ENCODE data around the gene DNASE1L2. TPM values are rescaled to one million over a fixed set of nuclear protein-coding genes. Genes with fewer than 3 reads are reported as not detected.

DNASE1L2 gene
- total RNA-seq, 1 experiment from 2014 or later, result 0.27 TPM

- Histone ChIP-seq H3K27me3 (replicated peaks; ENCODE audit: control insufficient read depth, insufficient read depth, low read length) (no peaks in the 10 kb centered on the region), H3K4me3 (ENCODE audit: low read depth, low read length) (peak within 1 kb of the TSS; percentile 79), H3K9me3 (no peaks in the 10 kb centered on the region), H3K4me1 (peaks cover 8% of the 10 kb centered on the region), H3K36me3 (ENCODE audit: control insufficient read depth, insufficient read depth, low read length) (no peaks in the 10 kb centered on the region)
- no peaks in the 10 kb centered on the region for H3K4me1 Mint-ChIP-seq (ENCODE audit: low read depth, unreplicated experiment)
- ChIA-PET POLR2A (interaction anchor here (0.5 to 1.1 kb wide), 3 partner anchors 9 to 50 kb away, joined by 3 to 11 read pairs (median 3); partner anchors contain the start of genes ECI1 and PGP), CTCF (interaction anchor here (0.6 to 1.0 kb wide), 2 partner anchors 46 to 259 kb away, joined by 3 to 8 read pairs; partner anchors contain the start of gene RPS2)
- peak within 1 kb of the TSS; percentile 81 for H3K4me3 Mint-ChIP-seq (ENCODE audit: unreplicated experiment)
- H3K9me3 Mint-ChIP-seq (ENCODE audit: unreplicated experiment), result no peaks in the 10 kb centered on the region
- no TSS peak for BruUV-seq (replicated peaks)
- peak within 1 kb of the TSS; percentile 64 for H3K27ac Mint-ChIP-seq (ENCODE audit: unreplicated experiment)
- peaks cover 14% of the 10 kb centered on the region for H3K36me3 Mint-ChIP-seq (ENCODE audit: insufficient read depth, unreplicated experiment)
- no peaks in the 10 kb centered on the region for H3K27me3 Mint-ChIP-seq (ENCODE audit: insufficient read depth, unreplicated experiment)
- TF ChIP-seq, protein P1, sequence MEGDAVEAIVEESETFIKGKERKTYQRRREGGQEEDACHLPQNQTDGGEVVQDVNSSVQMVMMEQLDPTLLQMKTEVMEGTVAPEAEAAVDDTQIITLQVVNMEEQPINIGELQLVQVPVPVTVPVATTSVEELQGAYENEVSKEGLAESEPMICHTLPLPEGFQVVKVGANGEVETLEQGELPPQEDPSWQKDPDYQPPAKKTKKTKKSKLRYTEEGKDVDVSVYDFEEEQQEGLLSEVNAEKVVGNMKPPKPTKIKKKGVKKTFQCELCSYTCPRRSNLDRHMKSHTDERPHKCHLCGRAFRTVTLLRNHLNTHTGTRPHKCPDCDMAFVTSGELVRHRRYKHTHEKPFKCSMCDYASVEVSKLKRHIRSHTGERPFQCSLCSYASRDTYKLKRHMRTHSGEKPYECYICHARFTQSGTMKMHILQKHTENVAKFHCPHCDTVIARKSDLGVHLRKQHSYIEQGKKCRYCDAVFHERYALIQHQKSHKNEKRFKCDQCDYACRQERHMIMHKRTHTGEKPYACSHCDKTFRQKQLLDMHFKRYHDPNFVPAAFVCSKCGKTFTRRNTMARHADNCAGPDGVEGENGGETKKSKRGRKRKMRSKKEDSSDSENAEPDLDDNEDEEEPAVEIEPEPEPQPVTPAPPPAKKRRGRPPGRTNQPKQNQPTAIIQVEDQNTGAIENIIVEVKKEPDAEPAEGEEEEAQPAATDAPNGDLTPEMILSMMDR (IDR thresholded peaks at IDR 0.05; ENCODE audit: insufficient read depth in 1 of 2, low read depth in 1 of 2, low read length in 1 of 2, severe bottlenecking in 1 of 2, unreplicated experiment in 1 of 2), result no peak
- DNase-seq, result peak; percentile 99
- intact Hi-C loops (cut with micrococcal nuclease; ENCODE audit: unreplicated experiment), result loop anchor here (1.0 kb wide), 1 partner anchor 8 kb away; no protein-coding TSS in a partner anchor
These were observed 12.9 kb upstream of the DNASE1L2 start, which contains the start of gene E4F1 for GRCh38 chr16:2223221-2223941. E4F1 (plus strand) TSS chr16:2223591; CDS start chr16:2223614, 23 bp downstream.

DNA sequence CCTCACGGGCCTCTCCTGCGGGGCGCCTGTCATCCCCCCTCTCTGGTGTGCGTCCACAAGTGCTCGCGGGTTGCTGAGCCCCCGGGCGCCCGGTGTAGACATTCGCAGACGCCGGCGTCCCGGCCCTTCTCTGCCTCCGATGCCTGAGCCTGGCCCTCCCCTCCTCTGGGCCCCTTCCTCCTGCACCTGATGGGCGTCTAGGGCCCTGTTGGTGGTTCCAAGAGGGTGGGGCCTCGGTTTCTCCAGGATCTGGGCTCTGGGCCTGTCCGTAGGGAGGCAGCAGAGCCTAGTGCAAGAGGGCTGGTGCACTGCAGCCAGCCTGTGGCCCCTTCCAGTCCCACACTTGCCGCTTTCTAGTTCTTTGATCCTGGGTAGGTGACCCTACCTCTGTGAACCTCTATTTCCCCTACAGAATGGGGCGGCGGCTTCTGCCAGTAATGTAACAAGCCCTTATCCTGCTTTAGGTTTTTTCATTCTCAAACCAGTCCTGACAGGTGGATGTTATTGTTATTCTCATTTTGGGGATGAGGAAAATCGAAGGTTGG, 12.2 kb upstream of the DNASE1L2 start:
- Histone ChIP-seq H3K9me3 (no peaks in the 10 kb centered on the region), H3K4me3 (ENCODE audit: low read depth, low read length) (peak overlapping the region; percentile 79), H3K27me3 (replicated peaks; ENCODE audit: control insufficient read depth, insufficient read depth, low read length) (no peaks in the 10 kb centered on the region), H3K4me1 (peaks cover 8% of the 10 kb centered on the region), H3K36me3 (ENCODE audit: control insufficient read depth, insufficient read depth, low read length) (no peaks in the 10 kb centered on the region; the same call in 1 of the 2 replicates)
- POLR2A ChIA-PET, result interaction anchor here (0.5 kb wide), 1 partner anchor 49 kb away, joined by 3 read pairs; no protein-coding TSS in a partner anchor
- Mint-ChIP-seq H3K9me3 (ENCODE audit: unreplicated experiment) (no peaks in the 10 kb centered on the region), H3K4me1 (ENCODE audit: low read depth, unreplicated experiment) (no peaks in the 10 kb centered on the region), H3K27me3 (ENCODE audit: insufficient read depth, unreplicated experiment) (no peaks in the 10 kb centered on the region), H3K27ac (ENCODE audit: unreplicated experiment) (peak overlapping the region; percentile 64), H3K36me3 (ENCODE audit: insufficient read depth, unreplicated experiment) (peaks cover 14% of the 10 kb centered on the region), H3K4me3 (ENCODE audit: unreplicated experiment) (peak overlapping the region; percentile 81)
- intact Hi-C loops (cut with micrococcal nuclease; ENCODE audit: unreplicated experiment), result loop anchor here (1.0 kb wide), 1 partner anchor 9 kb away; no protein-coding TSS in a partner anchor
- peak; percentile 54 to 58 for DNase-seq
- CTCF ChIA-PET, result interaction anchor here (0.6 to 1.0 kb wide), 2 partner anchors 45 to 259 kb away, joined by 3 to 8 read pairs; partner anchors contain the start of gene RPS2
- TF ChIP-seq, protein P1 (IDR thresholded peaks at IDR 0.05; ENCODE audit: insufficient read depth in 1 of 2, low read depth in 1 of 2, low read length in 1 of 2, severe bottlenecking in 1 of 2, unreplicated experiment in 1 of 2), result no peak
- BruUV-seq (replicated peaks), result TSS peak; percentile 53

- no TSS peak for BruUV-seq (replicated peaks)
- CTCF ChIA-PET, result interaction anchor here (0.6 to 1.1 kb wide), 2 partner anchors 21 to 311 kb away, joined by 3 to 4 read pairs; partner anchors contain the start of gene PDPK1
- no peak for DNase-seq
These were observed 9.9 kb upstream of the DNASE1L2 start for GRCh38 chr16:2226245-2226793.

More at GRCh38 chr16:2226245-2226793, 9.9 kb upstream of the DNASE1L2 start:
- intact Hi-C loops (cut with micrococcal nuclease; ENCODE audit: unreplicated experiment), result no loop called here
- no peak overlapping the region for H3K4me3 ChIP-seq (ENCODE audit: low read depth, low read length)
- POLR2A ChIA-PET, result interaction anchor here (0.9 kb wide), 1 partner anchor 71 kb away, joined by 3 read pairs; the partner anchor contains the start of gene TRAF7
- no peaks in the 10 kb centered on the region; the same call in 1 of the 2 replicates for H3K36me3 ChIP-seq (ENCODE audit: control insufficient read depth, insufficient read depth, low read length)
- no peaks in the 10 kb centered on the region for H3K9me3 ChIP-seq
- H3K4me1 Mint-ChIP-seq (ENCODE audit: low read depth, unreplicated experiment), result no peaks in the 10 kb centered on the region
- TF ChIP-seq, protein P1 (IDR thresholded peaks at IDR 0.05; ENCODE audit: insufficient read depth in 1 of 2, low read depth in 1 of 2, low read length in 1 of 2, severe bottlenecking in 1 of 2, unreplicated experiment in 1 of 2), result no peak
- H3K27ac Mint-ChIP-seq (ENCODE audit: unreplicated experiment), result no peak overlapping the region
- H3K4me3 Mint-ChIP-seq (ENCODE audit: unreplicated experiment), result no peak overlapping the region
- H3K27me3 Mint-ChIP-seq (ENCODE audit: insufficient read depth, unreplicated experiment), result no peaks in the 10 kb centered on the region
- H3K9me3 Mint-ChIP-seq (ENCODE audit: unreplicated experiment), result no peaks in the 10 kb centered on the region
- H3K27me3 ChIP-seq (replicated peaks; ENCODE audit: control insufficient read depth, insufficient read depth, low read length), result no peaks in the 10 kb centered on the region
- H3K36me3 Mint-ChIP-seq (ENCODE audit: insufficient read depth, unreplicated experiment), result peaks cover 14% of the 10 kb centered on the region
- peaks cover 8% of the 10 kb centered on the region for H3K4me1 ChIP-seq
